Smooth muscle cell (in vitro differentiated cells): Measurements from ENCODE around the gene GRID1. TPM values are rescaled to one million over a fixed set of nuclear protein-coding genes. Genes with fewer than 3 reads are reported as not detected.

Experiments
- DNase-seq: peaks from one replicate; lab custom pipeline; 2025; ENCODE audit not compliant: unreplicated experiment; lab: John Stamatoyannopoulos, UW
- H2AFZ ChIP-seq: fragments of 200-600 bp; sonication (generic); 2 replicates; pipeline ENCODE4 v1.6.0; 2016; ENCODE audit warnings: antibody characterized with exemption, low read depth, mild to moderate bottlenecking
- H3F3A ChIP-seq: fragments of 200-600 bp; sonication (generic); 2 replicates; pipeline ENCODE4 v1.6.0; 2017; ENCODE audit warnings: antibody characterized with exemption, low read depth
- H3K27ac ChIP-seq: fragments of 200-600 bp; sonication (generic); 2 replicates; pipeline ENCODE4 v1.5.1; 2016; ENCODE audit warnings: low read depth, mild to moderate bottlenecking
- H3K27me3 ChIP-seq: fragments of 200-600 bp; sonication (generic); 2 replicates; pipeline ENCODE4 v1.6.1; 2016; ENCODE audit warnings: low read depth, mild to moderate bottlenecking
- H3K36me3 ChIP-seq: fragments of 200-600 bp; sonication (generic); 2 replicates; pipeline ENCODE4 v1.5.1; 2016; ENCODE audit warnings: low read depth
- H3K4me1 ChIP-seq: fragments of 200-600 bp; sonication (generic); 2 replicates; pipeline ENCODE4 v1.5.1; 2016; ENCODE audit warnings: low read depth
- H3K4me2 ChIP-seq: fragments of 200-600 bp; sonication (generic); 2 replicates; pipeline ENCODE4 v1.6.0; 2016; ENCODE audit warnings: mild to moderate bottlenecking
- H3K4me3 ChIP-seq: fragments of 200-600 bp; sonication (generic); 2 replicates; pipeline ENCODE4 v1.5.1; 2016; ENCODE audit warnings: mild to moderate bottlenecking
- H3K79me2 ChIP-seq: fragments of 200-600 bp; sonication (generic); 2 replicates; pipeline ENCODE4 v1.6.0; 2016; ENCODE audit warnings: low read depth, mild to moderate bottlenecking
- H3K9ac ChIP-seq: fragments of 200-600 bp; sonication (generic); 2 replicates; pipeline ENCODE4 v1.6.0; 2016; ENCODE audit warnings: low read depth
- H3K9me3 ChIP-seq: fragments of 200-600 bp; sonication (generic); replicated peaks from 2 replicates; pipeline ENCODE4 v1.5.1; 2016; ENCODE audit warnings: low read depth
- H4K20me1 ChIP-seq: fragments of 200-600 bp; sonication (generic); 2 replicates; pipeline ENCODE4 v1.6.0; 2016; ENCODE audit warnings: low read depth
- CTCF ChIP-seq: fragments of 200-600 bp; sonication (generic); IDR thresholded peaks from 2 replicates; pipeline ENCODE4 v1.5.1; 2017; ENCODE audit warnings: borderline replicate concordance, mild to moderate bottlenecking, antibody characterized with exemption; ENCODE audit not compliant: insufficient read depth, poor library complexity, severe bottlenecking
- WGBS: methylation state at CpG from one replicate; pipeline ENCODE4 v1.1.7; 2016; ENCODE audit warnings: low lambda C conversion rate; 5-methylcytosine and 5-hydroxymethylcytosine counted together
- polyA plus RNA-seq: library from polyadenylated mRNA; unstranded; fragments of >200 nt; fragmentation: Nextera tagmentation; extraction: Ambion mirVana; gene quantifications from 2 replicates; pipeline ENCODE4 v1.2.1, GENCODE V29; 2016
- total RNA-seq: library from RNA; depleted of rRNA; stranded (reverse); fragments of >200 nt; gene quantifications from 2 replicates; pipeline ENCODE4 v1.2.3, GENCODE V29; 2014

GRID1 gene
- total and polyA plus RNA-seq, 2 experiments from 2014 or later: 4.4 to 7.4 TPM

GRCh38 chr10:85597006-85597405 is 769.6 kb downstream of the GRID1 start:
- Histone ChIP-seq H3K27ac (no peak overlapping the region), H3F3A (no peaks in the 10 kb centered on the region), H3K9me3 (no peaks in the 10 kb centered on the region), H3K4me1 (no peaks in the 10 kb centered on the region), H3K36me3 (no peaks in the 10 kb centered on the region), H3K4me2 (no peak overlapping the region), H2AFZ (no peak overlapping the region), H3K27me3 (no peaks in the 10 kb centered on the region), H3K9ac (no peak overlapping the region), H4K20me1 (no peaks in the 10 kb centered on the region), H3K4me3 (no peak overlapping the region), H3K79me2 (no peaks in the 10 kb centered on the region)
- WGBS: 71% methylated on average over 5 of the region's 5 CpGs
- TF ChIP-seq CTCF: no peak
- DNase-seq: no peak

DNA sequence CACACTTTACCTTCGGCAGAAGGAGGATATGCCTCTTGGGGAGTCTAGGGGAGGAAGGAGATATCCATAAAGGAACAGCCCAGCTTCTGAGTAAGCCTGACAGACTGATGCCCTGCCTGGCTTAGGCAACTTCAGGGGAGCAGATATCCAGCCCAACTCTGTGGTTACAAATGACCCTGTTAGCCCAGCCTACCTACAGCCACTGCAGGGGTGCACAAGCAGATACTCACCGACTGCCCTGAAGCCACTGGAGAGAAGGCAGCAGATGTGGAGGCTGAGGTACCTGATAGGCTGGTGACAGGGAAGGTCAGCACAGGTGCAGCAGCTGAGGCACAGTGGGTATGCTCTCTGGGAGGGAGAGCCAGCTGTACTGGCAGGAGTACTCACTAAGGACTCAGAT is 770.2 kb downstream of the GRID1 start:
- WGBS: 88% methylated on average over 2 of the region's 2 CpGs
- Histone ChIP-seq H3K4me2 (no peak overlapping the region), H3K4me1 (no peaks in the 10 kb centered on the region), H3K9ac (no peak overlapping the region), H2AFZ (no peak overlapping the region), H3K27me3 (no peaks in the 10 kb centered on the region), H3K4me3 (no peak overlapping the region), H4K20me1 (no peaks in the 10 kb centered on the region), H3K27ac (no peak overlapping the region), H3K9me3 (no peaks in the 10 kb centered on the region), H3F3A (no peaks in the 10 kb centered on the region), H3K79me2 (no peaks in the 10 kb centered on the region), H3K36me3 (no peaks in the 10 kb centered on the region)
- DNase-seq: no peak
- no peak for TF ChIP-seq CTCF

- H3K9ac ChIP-seq: no peak overlapping the region
- H2AFZ ChIP-seq: no peak overlapping the region
- no peaks in the 10 kb centered on the region for H3K36me3 ChIP-seq
- no peak for TF ChIP-seq CTCF
- H3K79me2 ChIP-seq: no peaks in the 10 kb centered on the region
- H3K9me3 ChIP-seq: no peaks in the 10 kb centered on the region
- H3K27me3 ChIP-seq: no peaks in the 10 kb centered on the region
- DNase-seq: no peak
- no peaks in the 10 kb centered on the region for H4K20me1 ChIP-seq
- no peak overlapping the region for H3K4me2 ChIP-seq
- H3K4me3 ChIP-seq: no peak overlapping the region
- no peaks in the 10 kb centered on the region for H3F3A ChIP-seq
- no peak overlapping the region for H3K27ac ChIP-seq
- WGBS: 20% methylated on average over 3 of the region's 3 CpGs
- H3K4me1 ChIP-seq: no peaks in the 10 kb centered on the region
Measured at GRCh38 chr10:85594239-85594638, 772.4 kb downstream of the GRID1 start.

DNA sequence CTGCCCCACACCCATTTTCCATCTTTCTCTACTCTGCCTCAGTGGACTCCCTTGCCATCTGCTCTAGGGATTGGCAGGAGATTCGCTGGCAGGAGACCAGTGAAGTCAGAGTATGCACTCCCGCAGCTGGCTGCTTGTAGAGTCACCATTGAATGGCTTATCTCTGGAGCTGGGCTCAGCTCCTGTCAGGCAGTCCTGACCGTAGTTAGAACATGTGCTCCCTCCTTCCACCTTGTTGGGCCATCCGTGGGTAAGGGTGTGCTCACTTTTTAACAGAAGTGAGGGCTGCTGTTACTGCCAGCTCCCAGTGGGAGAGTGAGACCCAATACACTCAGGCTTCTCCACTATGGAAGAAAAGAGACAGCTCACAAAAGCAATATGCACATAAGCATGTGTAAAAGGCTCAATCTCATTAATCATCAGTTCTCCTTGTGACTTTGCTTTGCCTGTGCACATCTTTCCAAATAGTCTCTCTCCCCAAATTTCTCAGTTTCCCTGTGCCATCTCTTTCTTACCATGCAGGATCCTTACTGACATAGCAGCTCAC is 773.3 kb downstream of the GRID1 start:
- H3K27me3 ChIP-seq: no peaks in the 10 kb centered on the region
- H3K4me1 ChIP-seq: no peaks in the 10 kb centered on the region
- H3K79me2 ChIP-seq: no peaks in the 10 kb centered on the region
- no peak overlapping the region for H3K9ac ChIP-seq
- H3K27ac ChIP-seq: no peak overlapping the region
- H2AFZ ChIP-seq: no peak overlapping the region
- 87% methylated on average over 4 of the region's 4 CpGs for WGBS
- no peak for DNase-seq
- no peaks in the 10 kb centered on the region for H3K9me3 ChIP-seq
- no peak overlapping the region for H3K4me2 ChIP-seq
- no peak for TF ChIP-seq CTCF
- H3K36me3 ChIP-seq: no peaks in the 10 kb centered on the region
- H4K20me1 ChIP-seq: no peaks in the 10 kb centered on the region
- H3K4me3 ChIP-seq: no peak overlapping the region
- H3F3A ChIP-seq: no peaks in the 10 kb centered on the region
